Measurements from ENCODE around the gene ZMYM4. TPM values are rescaled to one million over a fixed set of nuclear protein-coding genes. Genes with fewer than 3 reads are reported as not detected.
A peak's percentile ranks its signal among the peaks of the same experiment; 100 is the strongest.

Gene ZMYM4
- 10 to 100 TPM; 41.0 to 48.0 (median 45.8) TPM for total RNA-seq
- 54.8 TPM for total RNA-seq (2013)

- Mint-ChIP-seq H3K27ac (peak within 1 kb of the TSS; percentile 83 to 86), H3K36me3 (no peaks in the 10 kb centered on the region), H3K4me3 (peak within 1 kb of the TSS; percentile 90), H3K27me3 (ENCODE audit: low read depth in 2 of 2) (peaks cover 0 to 7% of the 10 kb centered on the region in 2 donors), H3K9me3 (no peaks in the 10 kb centered on the region), H3K4me1 (peaks cover 15 to 32% of the 10 kb centered on the region in 2 donors)
- DNase-seq (peak; percentile 81 to 95), ATAC-seq (peak; percentile 94 to 95 (median 95))
- H3K36me3 ChIP-seq (ENCODE audit: control insufficient read depth, insufficient read depth, low read length), result no peaks in the 10 kb centered on the region
- H3K27me3 ChIP-seq (ENCODE audit: control insufficient read depth, insufficient read depth, low read length), result no peaks in the 10 kb centered on the region
- TF ChIP-seq CTCF (IDR thresholded peaks at IDR 0.05), result no peak
- no peaks in the 10 kb centered on the region for H3K9me3 ChIP-seq (ENCODE audit: control insufficient read depth, insufficient read depth, low read length)
- peak within 1 kb of the TSS; percentile 78 for H3K4me3 ChIP-seq (ENCODE audit: low read length)
- intact Hi-C loops (cut with micrococcal nuclease), result loop anchor here (2.0 kb wide), 1 partner anchor 76 kb away; the partner anchor contains the start of gene SFPQ
- peak within 1 kb of the TSS; percentile 59 for H3K27ac ChIP-seq (ENCODE audit: low read length)
- peaks cover 9% of the 10 kb centered on the region for H3K4me1 ChIP-seq (ENCODE audit: control insufficient read depth, insufficient read depth, low read length)
- 2% methylated on average over 65 of the region's 65 CpGs for WGBS (ENCODE audit: insufficient coverage)
These were observed at the start of gene ZMYM4 for GRCh38 chr1:35268282-35269200. TSS of gene ZMYM4 (plus strand) at chr1:35268709. CDS start at chr1:35269047, 338 bp downstream.

- no peaks in the 10 kb centered on the region for H3K4me1 ChIP-seq (ENCODE audit: control insufficient read depth, insufficient read depth, low read length)
- peak in 1 of 2 donors; percentile 57 for DNase-seq
- H3K4me3 ChIP-seq (ENCODE audit: low read length), result no peak overlapping the region
- peak; percentile 32 for TF ChIP-seq CTCF (IDR thresholded peaks at IDR 0.05)
- H3K27ac ChIP-seq (ENCODE audit: low read length), result no peak overlapping the region
- 32% methylated on average over 2 of the region's 2 CpGs for WGBS (ENCODE audit: insufficient coverage)
- H3K9me3 ChIP-seq (ENCODE audit: control insufficient read depth, insufficient read depth, low read length), result no peaks in the 10 kb centered on the region
- intact Hi-C loops (cut with micrococcal nuclease), result no loop called here
- peaks cover 0 to 4% of the 10 kb centered on the region in 2 donors for H3K4me1 Mint-ChIP-seq
- no peaks in the 10 kb centered on the region for H3K9me3 Mint-ChIP-seq
- no peak overlapping the region for H3K4me3 Mint-ChIP-seq
- H3K36me3 ChIP-seq (ENCODE audit: control insufficient read depth, insufficient read depth, low read length), result no peaks in the 10 kb centered on the region
- ATAC-seq, result peak in 2 of 3 donors; percentile 50 to 66
- H3K27me3 Mint-ChIP-seq (ENCODE audit: low read depth in 2 of 2), result no peaks in the 10 kb centered on the region
- H3K36me3 Mint-ChIP-seq, result no peaks in the 10 kb centered on the region
- H3K27ac Mint-ChIP-seq, result no peak overlapping the region
- H3K27me3 ChIP-seq (ENCODE audit: control insufficient read depth, insufficient read depth, low read length), result no peaks in the 10 kb centered on the region
These were observed 47.5 kb upstream of the ZMYM4 start for GRCh38 chr1:35220976-35221375.

- DNase-seq, result no peak
- peaks cover 0 to 2% of the 10 kb centered on the region in 2 donors for H3K27me3 Mint-ChIP-seq (ENCODE audit: low read depth in 2 of 2)
- H3K9me3 ChIP-seq (ENCODE audit: control insufficient read depth, insufficient read depth, low read length), result no peaks in the 10 kb centered on the region
- H3K27me3 ChIP-seq (ENCODE audit: control insufficient read depth, insufficient read depth, low read length), result no peaks in the 10 kb centered on the region
- H3K4me1 ChIP-seq (ENCODE audit: control insufficient read depth, insufficient read depth, low read length), result no peaks in the 10 kb centered on the region
- no peak for TF ChIP-seq CTCF (IDR thresholded peaks at IDR 0.05)
- peaks cover 0 to 4% of the 10 kb centered on the region in 2 donors for H3K4me1 Mint-ChIP-seq
- H3K4me3 ChIP-seq (ENCODE audit: low read length), result no peak overlapping the region
- no peaks in the 10 kb centered on the region for H3K36me3 Mint-ChIP-seq
- no peak for ATAC-seq
- no peak overlapping the region for H3K27ac Mint-ChIP-seq
- H3K27ac ChIP-seq (ENCODE audit: low read length), result no peak overlapping the region
- no peaks in the 10 kb centered on the region for H3K9me3 Mint-ChIP-seq
- intact Hi-C loops (cut with micrococcal nuclease), result no loop called here
- 78% methylated on average over 6 of the region's 6 CpGs for WGBS (ENCODE audit: insufficient coverage)
- no peak overlapping the region for H3K4me3 Mint-ChIP-seq
- H3K36me3 ChIP-seq (ENCODE audit: control insufficient read depth, insufficient read depth, low read length), result no peaks in the 10 kb centered on the region
These were observed 46.0 kb upstream of the ZMYM4 start for GRCh38 chr1:35222322-35223083.

Data from natural killer cell (primary cell).